Transverse colon (tissue), 4 donors: ENCODE measurements around the gene HOXB2.
"Not testable (repeated sequence)": the region's sequence is repeated elsewhere in the genome, so short reads cannot be mapped to it uniquely, and the experiment has no call there.

ENCODE experiments used
- CTCF ChIP-seq, 5 experiments: fragments of 200-600 bp in 3 of 5; fragments of 450-650 bp in 2 of 5; sonication (generic) in 3 of 5; IDR thresholded peaks; 1 replicate in 2 of 5; 2 replicates in 3 of 5; pipeline ENCODE4 v1.5.1; 2016 to 2017; ENCODE audit warnings: antibody characterized with exemption in 5 of 5, inconsistent platforms in 3 of 5, mild to moderate bottlenecking in 2 of 5, moderate library complexity in 1 of 5
- EP300 ChIP-seq: sonication (generic); formaldehyde crosslinking; IDR thresholded peaks from one replicate; pipeline ENCODE4 v1.6.1; 2017; ENCODE audit warnings: antibody characterized with exemption, low read depth
- POLR2A ChIP-seq: fragments of 450-650 bp; IDR thresholded peaks from one replicate; pipeline ENCODE4 v1.6.1; 2016; ENCODE audit warnings: antibody characterized with exemption, mild to moderate bottlenecking, moderate library complexity
- POLR2AphosphoS5 ChIP-seq, 3 donors: sonication (generic); formaldehyde crosslinking; IDR thresholded peaks; one replicate each; pipeline ENCODE4 v1.6.1; 2016; ENCODE audit warnings: antibody characterized with exemption in 3 of 3

- TF ChIP-seq CTCF (IDR thresholded peaks at IDR 0.05); POLR2A; EP300; POLR2AphosphoS5 (IDR thresholded peaks at IDR 0.05): not testable (repeated sequence)
Observed at GRCh38 chr17:48509708-48510107, 35.2 kb downstream of the HOXB2 start.
